GM18951 (cell line): ENCODE results near the gene PDZRN3.

Experiments used
- POLR2A ChIP-seq: IDR thresholded peaks from 4 replicates; pipeline ENCODE4 v1.6.1; 2011; ENCODE audit warnings: mild to moderate bottlenecking; ENCODE audit not compliant: insufficient read length, insufficient read depth; ENCODE audit errors: extremely low read depth
- in situ Hi-C: fragments of 300-500 bp; cut with MboI; formaldehyde crosslinking; loops from one replicate; pipeline ENCODE4 v1.12.0; 2022; ENCODE audit warnings: low sequenced_read_pairs, mixed read lengths, inconsistent platforms; ENCODE audit not compliant: unreplicated experiment

Gene PDZRN3

DNA sequence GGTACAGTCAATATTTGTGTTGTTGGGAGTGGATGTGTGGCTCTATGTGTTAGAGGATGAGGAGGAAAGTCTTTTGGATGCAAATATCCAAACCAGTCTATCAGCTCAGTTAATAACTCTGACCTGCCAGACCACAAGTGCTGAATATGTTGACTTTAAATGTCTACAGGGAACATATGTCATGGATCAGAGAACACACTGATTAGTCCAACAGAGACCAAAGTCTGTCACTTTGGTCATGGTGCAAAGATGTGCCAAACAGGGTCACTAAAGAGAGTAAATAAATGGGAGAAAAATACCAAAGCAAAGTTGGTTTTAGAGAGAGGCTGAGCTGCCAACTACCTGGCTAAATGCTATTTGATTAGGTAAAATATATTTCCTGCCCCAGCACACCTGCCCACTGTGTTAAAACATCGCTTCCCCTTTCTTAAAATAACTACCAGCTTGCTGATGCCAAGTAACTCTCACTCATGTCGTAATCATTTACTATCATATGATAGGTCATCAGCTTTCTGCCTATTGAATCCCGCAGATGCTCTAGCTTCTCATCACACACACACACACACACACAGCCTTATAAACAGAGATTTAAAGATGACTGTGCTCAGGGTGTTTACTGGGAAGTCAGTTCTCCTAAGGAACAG is 173.3 kb downstream of the PDZRN3 start:
- TF ChIP-seq POLR2A: no peak
- in situ Hi-C loops: no loop called here

GRCh38 chr3:73449774-73450173 is 175.0 kb downstream of the PDZRN3 start:
- TF ChIP-seq POLR2A: no peak
- in situ Hi-C loops: no loop called here

DNA sequence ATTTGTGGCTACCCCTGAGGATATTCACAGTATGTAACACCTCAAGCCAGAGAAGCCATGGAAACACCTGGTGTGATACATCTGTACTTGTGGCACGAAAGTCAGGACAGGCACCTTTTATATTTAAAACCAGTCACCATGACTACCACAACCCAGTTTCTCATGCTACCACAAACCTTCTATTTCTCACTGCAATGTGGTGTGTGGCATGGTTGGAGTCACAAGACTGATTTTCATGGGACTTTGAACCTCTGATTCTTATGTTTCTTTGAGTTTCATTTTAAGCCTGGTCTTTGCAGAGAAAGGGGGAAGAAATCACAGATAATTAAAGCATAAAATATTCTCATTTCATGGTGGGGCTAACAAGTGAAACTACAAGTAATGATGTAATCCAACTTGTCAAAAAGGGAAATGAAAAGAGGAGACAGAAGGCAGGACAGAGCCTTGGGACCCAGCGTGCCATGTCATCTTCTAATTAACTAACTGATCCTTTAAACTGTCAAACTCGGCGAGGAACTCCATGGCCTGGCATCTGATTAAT is 175.9 kb downstream of the PDZRN3 start:
- TF ChIP-seq POLR2A: no peak
- in situ Hi-C loops: no loop called here

DNA sequence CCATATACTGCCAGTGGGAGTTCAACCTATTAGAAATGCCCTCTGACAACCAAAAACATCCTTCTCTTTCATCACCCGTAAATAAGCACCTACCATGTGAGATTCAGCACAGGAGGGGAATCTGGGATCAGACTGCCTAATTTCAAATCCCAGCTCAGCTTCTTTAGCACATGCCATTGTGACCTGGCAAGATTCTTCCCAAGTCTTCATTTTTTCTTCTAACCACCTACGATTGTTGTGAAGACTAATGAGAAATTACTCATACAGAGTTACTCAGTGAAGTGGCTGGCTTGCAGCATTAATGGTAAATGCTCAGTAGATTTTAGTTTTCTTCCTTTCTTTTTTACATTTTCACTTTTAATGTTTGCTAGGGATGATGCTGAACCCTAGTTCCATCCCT is 176.7 kb downstream of the PDZRN3 start:
- no peak for TF ChIP-seq POLR2A
- in situ Hi-C loops: no loop called here

DNA sequence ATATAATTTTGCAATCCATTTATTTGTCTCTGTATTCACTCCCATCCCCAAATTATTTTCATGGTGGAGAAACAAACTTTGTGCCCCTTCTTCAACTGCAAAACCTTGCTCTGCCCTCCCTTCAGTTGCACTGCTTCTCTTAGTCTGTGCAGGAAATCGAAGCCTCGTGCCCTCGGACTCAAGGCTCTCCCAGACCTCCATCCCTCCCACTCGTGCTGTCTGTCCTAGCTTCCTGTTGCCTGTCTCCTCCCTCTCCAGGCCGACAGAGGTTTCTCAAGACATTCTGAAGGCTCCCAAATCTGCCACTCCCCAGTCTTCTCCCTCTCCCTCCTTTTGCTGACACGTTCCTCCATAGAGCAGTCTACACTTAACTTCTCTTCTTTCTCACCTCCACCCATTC is 177.6 kb downstream of the PDZRN3 start:
- in situ Hi-C loops: no loop called here
- TF ChIP-seq POLR2A: no peak

- TF ChIP-seq POLR2A: no peak
- in situ Hi-C loops: no loop called here
Measured at GRCh38 chr3:73446467-73447110, 178.2 kb downstream of the PDZRN3 start.

GRCh38 chr3:73442886-73443285 is 181.9 kb downstream of the PDZRN3 start:
- TF ChIP-seq POLR2A: no peak
- in situ Hi-C loops: no loop called here

- TF ChIP-seq POLR2A: no peak
- in situ Hi-C loops: no loop called here
Measured at GRCh38 chr3:73442152-73442551, 182.6 kb downstream of the PDZRN3 start.

- in situ Hi-C loops: no loop called here
- TF ChIP-seq POLR2A: no peak
Measured at GRCh38 chr3:73437828-73438227, 186.9 kb downstream of the PDZRN3 start.

- in situ Hi-C loops: no loop called here
- TF ChIP-seq POLR2A: no peak
Measured at GRCh38 chr3:73435055-73435454, 189.7 kb downstream of the PDZRN3 start.

DNA sequence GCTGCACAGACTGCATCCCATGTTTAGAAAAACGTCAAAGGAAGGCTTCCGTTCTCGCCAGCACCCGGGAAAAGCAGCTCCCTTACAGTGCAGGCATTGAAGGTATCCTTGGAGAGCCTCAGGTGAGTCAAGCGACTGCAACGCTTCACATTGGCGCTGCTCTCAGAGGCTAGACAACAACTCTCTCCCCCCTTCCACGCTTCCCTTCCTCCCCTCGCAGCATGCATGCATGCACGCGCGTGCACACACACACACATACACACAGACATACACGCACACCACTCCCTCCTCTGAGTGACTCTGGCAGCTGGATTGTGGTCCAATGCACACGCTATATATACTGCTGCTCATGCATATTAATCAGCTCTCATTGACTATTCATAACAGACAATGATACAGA is 191.1 kb downstream of the PDZRN3 start:
- no peak for TF ChIP-seq POLR2A
- in situ Hi-C loops: no loop called here

DNA sequence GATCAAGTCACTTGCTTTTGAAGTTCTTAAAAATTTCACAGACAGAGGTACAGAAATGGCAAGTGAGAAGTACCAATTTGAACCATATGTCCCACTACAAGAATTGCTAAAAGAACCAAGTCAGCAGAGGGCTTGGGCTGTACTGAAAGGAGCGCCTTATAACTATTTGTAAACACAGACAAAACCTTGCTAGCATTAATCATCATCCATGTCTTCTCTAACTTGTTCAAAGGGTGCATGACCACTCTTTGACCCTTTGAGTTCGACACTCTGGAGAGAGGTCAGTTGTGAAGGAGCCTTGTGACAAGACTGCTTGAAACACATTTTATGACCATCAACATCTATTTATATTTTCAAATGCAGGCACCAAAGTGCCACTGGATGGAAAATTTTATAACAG is 191.7 kb downstream of the PDZRN3 start:
- TF ChIP-seq POLR2A: no peak
- in situ Hi-C loops: no loop called here

GRCh38 chr3:73432706-73433032 is 192.1 kb downstream of the PDZRN3 start:
- TF ChIP-seq POLR2A: no peak
- in situ Hi-C loops: no loop called here

- in situ Hi-C loops: no loop called here
- TF ChIP-seq POLR2A: no peak
Measured at GRCh38 chr3:73432023-73432705, 192.6 kb downstream of the PDZRN3 start.

GRCh38 chr3:73431183-73431900 is 193.4 kb downstream of the PDZRN3 start:
- in situ Hi-C loops: no loop called here
- TF ChIP-seq POLR2A: no peak
